NCI-H1694 treated with DMSO at 0.1 percent for 48 hours (cell line): ENCODE data around the gene LARGE2.
A peak's percentile ranks its signal among the peaks of the same experiment; 100 is the strongest.
"Not testable (repeated sequence)": the region's sequence is repeated elsewhere in the genome, so short reads cannot be mapped to it uniquely, and the experiment has no call there.

ENCODE experiments used
- DNase-seq: peaks from one replicate; lab custom pipeline; 2025; lab: John Stamatoyannopoulos, UW

The LARGE2 gene

DNA sequence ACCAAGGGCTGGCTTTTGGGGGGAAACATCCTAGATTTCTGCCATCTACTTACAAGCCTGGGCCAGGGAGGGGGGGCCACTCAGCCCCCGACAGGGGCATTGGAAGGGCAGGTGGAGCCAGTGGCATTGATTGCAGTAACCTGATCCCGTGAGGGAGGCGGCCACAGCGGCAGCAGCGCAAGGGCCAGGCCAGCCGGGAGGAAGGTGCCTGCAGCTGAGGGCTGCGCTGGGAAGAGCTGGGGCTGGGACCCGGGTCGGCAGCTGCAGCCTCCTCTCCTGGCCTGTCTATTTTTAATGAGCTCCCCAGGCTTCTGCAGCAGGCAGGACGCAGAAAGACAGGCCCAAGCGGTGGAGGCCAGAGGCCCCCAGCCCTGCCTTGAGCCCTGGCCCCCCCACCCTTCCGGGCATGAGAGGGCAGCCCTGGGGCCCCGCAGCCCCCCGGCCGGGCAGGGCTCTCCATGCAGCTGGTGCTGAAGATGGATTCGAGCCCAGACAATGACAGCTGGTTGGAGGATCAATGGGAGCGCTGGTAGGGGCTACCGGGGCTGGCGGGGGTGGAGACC is 26.0 kb upstream of the LARGE2 start:
- DNase-seq: peak; percentile 21

DNA sequence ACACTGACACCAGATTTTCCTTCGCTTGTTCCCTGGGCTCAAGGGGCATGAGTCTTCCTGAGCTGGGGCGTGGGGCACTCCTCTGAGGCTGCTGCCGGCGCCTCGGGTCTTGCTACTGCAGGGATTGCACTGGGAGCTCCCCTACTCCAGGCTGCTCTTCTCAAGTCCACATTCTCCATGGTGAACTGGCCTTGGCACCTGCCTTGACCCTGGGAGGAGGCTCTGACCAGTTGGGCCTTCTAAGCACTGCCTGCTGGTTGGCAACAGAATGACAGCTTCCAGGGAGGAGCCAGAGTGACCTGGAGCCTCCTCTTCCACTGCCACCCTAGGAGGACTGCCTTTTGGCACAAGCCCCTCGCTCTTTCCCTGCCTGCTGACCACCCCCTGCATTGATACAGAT is 24.9 kb upstream of the LARGE2 start:
- no peak for DNase-seq

DNA sequence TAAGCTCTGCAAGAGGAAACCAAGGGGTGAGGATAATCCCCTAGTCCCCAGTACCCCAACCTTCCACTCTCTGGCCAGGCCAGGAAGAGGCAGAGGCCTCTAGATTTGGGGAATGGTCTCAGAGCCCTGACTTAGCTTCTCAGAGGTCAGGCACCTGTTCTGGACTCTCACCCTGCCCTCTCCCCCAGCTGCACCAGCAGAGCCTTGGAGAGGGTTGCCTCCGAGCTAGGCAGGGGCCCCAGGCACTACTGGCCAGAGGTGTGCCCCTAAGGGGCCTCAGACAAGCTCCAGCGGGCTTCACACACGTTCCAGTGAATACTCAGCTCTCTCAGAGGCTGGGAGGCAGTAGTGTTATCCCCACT is 23.4 kb upstream of the LARGE2 start:
- DNase-seq: no peak

DNA sequence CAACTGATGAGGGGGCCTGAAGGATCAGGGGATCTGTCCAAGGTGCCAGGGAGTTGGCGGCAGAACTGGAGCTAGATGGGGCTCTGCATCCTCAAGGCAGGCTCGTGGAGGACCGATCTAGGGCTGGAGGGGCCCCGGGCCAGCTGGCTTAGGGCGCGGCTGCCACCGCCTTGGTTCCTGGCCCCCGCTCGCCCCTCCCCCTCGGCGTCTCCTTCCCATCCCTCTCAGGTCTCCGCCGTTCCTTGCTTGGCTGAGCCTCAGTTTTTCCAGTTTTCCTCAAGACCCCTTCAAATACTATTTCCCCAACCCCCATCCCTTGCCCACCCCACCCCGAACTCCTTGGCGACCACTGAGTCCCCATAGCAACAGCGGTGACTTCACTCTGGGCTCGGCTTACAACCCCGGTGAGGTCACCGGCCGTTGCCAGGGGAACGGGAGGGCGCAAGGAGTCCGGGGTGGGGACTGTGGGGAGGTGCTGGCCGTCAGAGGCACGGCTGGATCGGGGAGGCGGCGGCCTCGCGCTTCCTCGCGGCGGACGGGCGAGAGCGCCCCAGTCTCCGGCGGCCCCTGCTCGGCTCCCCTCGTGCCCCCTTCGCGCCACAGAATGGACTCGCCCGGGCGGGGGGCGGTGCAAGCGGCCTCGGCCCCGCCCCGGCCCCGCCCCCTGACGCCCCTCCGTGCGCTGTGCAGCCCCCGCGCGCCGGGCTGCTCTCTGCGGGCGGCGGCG is 22.8 kb upstream of the LARGE2 start:
- no peak for DNase-seq

DNA sequence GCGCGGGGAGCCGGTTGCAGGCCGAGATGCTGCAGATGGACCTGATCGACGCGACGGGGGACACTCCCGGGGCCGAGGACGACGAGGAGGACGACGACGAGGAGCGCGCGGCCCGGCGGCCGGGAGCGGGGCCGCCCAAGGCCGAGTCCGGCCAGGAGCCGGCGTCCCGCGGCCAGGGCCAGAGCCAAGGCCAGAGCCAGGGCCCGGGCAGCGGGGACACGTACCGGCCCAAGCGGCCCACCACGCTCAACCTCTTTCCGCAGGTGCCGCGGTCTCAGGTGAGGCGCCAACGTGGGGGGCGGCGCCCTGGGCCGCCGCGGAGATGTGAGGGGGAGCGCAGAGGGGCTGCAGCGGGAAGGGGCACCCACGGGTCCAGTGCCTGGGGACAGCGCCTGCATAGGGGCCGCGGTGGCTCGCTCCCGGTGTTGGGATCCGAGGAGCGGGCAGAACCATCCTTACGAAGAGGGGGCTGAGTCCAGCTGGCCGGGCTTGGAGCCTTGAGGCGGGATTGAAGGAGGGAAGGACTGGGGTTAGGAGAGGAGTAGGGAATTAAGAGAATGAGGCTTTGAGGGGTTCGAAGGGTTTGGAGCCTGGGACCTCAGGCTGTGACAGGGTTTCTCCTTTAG is 22.2 kb upstream of the LARGE2 start:
- DNase-seq: not testable (repeated sequence)

DNA sequence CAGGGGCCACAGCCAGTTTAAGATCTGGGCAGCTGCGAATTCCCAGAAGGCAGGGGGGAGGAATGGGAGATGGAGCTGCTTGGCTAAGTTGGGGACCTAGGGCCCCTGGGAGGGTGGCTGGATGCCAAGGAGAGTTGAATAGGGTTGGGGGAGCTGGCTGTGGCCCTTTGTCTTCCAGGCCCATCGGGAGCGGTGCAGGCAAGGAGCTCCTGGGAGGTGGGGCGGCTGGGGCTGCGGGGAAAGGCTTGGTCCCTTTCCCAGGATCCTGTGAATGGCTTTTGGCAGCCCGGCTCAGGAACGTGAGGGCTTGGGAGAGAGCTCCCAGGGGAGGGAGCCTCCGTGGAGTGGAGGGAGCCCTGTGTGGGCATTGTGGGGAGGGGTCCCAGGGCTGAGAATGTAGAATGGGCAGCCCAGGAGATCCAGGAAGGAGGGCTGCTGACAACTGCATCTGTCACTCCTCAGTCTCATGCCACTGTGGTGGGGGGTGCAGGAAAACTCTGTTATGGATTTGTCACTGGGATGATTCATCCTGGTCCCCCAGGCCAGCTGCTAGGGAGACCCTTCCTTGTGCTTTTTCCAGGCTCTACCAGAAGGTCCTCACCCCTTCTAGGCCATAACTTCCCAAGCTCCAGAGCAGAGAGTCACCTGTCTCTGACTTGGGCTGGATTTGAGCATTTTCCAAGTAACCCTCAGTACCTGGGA is 21.4 kb upstream of the LARGE2 start:
- no peak for DNase-seq

DNA sequence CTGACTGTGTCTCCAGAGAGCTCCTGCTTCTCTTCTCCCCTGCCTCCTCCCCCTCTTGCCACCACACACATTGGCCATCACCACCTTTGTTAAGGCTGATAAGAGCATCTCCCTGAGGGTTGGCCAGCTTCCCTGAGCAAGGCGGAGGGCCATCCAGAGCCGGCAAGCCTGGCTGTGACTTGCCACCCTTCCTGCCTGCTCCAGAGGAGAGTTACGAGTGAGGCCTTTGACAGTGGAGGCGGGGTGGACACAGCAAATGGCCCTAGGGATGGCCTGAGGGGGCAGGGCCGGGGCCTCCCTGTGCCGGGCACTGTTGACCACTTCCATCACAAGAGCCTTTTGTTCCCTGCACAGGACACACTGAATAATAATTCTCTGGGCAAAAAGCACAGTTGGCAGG is 20.8 kb upstream of the LARGE2 start:
- no peak for DNase-seq

DNA sequence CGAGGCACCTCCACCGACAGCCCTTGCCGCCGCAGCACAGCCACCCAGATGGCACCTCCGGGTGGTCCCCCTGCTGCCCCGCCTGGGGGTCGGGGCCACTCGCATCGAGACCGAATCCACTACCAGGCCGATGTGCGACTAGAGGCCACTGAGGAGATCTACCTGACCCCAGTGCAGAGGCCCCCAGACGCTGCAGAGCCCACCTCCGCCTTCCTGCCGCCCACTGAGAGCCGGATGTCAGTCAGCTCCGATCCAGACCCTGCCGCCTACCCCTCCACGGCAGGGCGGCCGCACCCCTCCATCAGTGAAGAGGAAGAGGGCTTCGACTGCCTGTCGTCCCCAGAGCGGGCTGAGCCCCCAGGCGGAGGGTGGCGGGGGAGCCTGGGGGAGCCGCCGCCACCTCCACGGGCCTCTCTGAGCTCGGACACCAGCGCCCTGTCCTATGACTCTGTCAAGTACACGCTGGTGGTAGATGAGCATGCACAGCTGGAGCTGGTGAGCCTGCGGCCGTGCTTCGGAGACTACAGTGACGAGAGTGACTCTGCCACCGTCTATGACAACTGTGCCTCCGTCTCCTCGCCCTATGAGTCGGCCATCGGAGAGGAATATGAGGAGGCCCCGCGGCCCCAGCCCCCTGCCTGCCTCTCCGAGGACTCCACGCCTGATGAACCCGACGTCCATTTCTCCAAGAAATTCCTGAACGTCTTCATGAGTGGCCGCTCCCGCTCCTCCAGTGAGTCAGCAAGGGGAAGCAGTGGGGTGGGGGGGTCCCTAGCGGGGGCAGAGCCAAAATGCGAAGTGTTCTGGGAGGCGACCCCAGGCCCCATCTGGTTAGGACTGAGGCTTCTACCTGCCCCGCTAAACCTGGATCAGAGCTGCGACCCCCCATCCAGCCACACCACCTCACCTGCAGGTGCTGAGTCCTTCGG is 19.7 kb upstream of the LARGE2 start:
- no peak for DNase-seq

DNA sequence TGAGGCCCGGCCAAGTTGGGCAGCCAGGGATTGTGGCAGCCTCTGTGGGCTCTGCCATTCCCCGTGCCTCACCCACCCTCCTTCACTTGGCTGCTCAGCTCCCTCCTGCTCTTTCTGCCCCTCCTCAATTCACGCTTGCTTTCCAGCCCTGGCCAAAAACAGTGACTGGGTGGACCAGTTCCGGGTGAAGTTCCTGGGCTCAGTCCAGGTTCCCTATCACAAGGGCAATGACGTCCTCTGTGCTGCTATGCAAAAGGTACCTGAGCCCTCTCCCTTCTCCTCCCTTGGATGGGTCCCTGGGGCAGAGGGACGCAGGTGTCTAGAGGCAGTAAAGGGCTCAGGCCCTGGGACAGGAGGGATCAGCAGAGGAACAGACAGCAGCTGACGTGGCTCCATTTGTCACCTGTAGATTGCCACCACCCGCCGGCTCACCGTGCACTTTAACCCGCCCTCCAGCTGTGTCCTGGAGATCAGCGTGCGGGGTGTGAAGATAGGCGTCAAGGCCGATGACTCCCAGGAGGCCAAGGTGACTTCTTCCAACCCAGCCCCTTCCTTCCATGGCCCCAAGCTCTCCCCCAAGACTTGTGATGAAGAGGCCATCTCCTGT is 18.0 kb upstream of the LARGE2 start:
- no peak for DNase-seq

DNA sequence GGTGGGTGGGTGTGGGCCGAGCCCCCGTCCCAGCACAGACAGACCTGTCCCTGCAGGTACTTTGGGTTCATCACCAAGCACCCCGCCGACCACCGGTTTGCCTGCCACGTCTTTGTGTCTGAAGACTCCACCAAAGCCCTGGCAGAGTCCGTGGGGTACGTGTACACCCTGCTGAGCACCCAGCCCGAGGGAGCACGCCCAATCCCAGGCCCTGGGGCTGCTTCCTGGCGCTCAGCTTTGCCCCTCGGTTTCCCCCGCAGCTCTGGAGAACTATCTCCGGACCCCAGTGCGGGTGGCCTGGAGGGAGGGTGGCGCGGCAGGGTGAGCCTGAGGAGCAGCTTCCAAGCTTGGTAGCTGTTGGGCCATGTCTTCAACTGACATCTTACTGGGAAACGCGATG is 17.4 kb upstream of the LARGE2 start:
- DNase-seq: no peak

DNA sequence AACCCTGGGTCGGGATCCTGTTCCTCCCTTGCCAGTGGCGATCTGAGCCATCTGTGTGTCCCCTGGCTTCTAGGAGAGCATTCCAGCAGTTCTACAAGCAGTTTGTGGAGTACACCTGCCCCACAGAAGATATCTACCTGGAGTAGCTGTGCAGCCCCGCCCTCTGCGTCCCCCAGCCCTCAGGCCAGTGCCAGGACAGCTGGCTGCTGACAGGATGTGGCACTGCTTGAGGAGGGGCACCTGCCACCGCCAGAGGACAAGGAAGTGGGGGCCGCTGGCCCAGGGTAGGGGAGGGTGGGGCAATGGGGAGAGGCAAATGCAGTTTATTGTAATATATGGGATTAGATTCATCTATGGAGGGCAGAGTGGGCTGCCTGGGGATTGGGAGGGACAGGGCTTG is 16.9 kb upstream of the LARGE2 start:
- DNase-seq: not testable (repeated sequence)

DNA sequence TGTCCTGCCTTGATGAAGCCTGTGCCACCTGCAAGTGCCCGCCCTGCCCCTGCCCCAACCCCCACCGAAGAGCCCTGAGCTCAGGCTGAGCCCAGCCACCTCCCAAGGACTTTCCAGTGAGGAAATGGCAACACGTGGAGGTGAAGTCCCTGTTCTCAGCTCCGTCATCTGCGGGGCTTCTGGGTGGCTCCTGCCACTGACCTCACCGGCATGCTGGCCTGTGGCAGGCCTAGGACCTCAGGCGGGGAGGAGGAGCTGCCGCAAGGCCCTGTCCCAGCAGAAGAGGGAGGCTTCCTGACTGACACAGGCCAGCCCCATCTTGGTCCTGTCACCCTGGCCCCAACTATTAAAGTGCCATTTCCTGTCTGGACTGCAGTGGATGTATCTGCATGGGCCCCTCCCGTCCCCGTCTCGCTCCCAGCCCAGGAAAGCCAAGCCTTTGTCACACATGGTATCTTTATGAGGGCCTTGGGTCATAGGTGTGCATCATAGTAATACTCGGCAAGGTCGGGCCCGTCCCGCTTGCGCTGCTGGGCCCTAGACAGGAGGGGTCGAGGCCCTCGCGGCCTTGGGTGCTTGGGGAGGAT is 16.3 kb upstream of the LARGE2 start:
- no peak for DNase-seq

DNA sequence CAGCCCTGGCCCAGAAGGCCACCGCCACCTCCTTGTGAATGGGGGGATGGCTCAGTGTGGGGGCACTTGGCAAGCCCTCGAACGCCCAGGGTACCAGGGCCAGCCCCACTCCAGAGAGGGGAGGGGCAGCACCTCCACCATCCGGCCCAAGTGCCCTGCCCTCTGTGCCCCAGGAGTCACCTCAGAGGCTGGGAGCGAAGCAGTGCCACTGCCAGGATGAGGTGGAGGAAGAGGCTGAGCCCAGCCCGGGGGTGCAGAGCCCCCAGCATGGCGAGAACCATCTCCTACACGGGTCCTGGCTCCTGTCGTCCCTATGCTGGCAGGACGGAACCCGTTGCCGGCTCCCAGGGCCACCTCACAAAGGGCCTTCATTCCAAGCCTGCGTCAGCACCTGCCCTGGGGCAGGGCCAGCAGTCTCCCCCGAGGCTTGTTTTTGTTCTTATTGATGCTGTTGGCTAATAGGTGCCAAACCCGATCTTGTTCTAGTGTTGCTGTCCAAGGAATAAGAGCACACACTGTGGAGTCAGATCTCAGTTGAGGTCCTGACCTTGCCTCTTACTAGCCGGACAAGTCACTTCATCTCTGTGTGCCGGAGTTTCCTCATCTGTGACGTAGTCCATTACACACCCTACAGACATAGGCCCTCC is 15.4 kb upstream of the LARGE2 start, which contains the start of gene FREY1:
TSS of gene FREY1 (minus strand) at position 307 of the 647 bp plus-strand sequence. CDS start at position 281, 26 bp downstream.
- DNase-seq: no peak

DNA sequence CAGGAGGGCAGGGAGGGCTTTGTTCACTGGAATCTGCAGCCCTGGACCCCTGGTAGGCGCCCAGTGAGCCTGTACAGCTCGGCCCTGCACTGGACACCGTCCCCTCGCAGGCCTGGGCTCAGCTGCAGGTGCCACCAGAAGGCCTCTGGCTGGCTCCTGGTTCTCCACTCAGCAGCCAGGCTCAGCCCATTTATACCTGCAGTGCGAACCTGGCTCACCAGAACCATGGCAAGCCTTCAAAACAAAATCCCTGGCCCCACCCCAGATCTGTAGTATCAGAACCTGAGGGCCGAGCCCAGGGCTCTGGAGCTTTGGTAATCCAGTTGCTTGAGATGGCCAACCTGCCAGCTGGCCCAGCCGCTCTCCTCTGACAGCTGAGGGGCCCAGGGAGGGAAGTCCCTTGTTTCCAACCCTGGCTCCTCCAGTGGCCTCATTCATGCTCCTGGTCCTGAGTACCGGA is 14.5 kb upstream of the LARGE2 start:
- no peak for DNase-seq

DNA sequence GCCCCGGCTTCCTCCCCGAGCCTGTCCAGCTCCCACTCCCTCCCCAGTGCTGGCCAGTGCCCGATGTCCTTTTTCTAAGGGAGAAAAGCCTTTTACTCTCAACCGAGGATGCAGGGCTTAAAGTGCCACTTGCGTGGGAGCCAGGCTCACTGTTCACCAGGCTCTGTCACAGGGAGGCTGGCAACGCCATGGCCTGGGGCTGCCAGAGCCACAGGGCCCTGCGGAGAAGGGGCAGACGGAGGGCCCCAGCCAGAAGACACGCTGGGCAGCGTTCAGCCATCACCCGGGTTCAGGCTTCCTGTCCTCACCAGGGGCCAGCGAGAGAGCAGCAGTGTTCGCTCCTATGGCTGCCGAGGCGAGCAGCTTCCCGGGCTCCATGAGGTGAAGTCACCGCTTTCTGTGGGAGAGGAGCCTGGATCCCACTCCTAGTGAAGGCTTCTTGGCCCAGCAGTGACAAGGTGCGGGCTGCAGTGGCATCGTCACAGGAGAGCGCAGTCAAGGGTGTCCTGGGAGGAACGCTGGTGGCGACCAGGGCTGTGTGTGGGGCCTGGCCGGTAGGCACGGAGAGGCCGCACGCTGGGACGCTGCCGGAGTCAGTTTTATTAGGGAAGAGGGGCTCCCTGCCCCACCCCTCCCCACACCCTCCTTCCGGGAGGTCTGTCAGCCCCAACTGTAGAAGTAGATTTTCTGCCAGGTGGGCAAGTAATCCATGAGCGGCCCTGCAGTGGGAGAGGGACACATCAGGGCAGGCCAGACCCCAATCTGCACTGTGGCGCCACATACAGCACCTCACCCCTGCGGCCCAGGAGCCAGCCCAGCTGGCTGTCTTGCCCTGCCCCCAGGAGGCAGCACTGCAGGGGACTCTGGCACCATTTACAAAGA is 12.6 kb upstream of the LARGE2 start:
- DNase-seq: no peak

DNA sequence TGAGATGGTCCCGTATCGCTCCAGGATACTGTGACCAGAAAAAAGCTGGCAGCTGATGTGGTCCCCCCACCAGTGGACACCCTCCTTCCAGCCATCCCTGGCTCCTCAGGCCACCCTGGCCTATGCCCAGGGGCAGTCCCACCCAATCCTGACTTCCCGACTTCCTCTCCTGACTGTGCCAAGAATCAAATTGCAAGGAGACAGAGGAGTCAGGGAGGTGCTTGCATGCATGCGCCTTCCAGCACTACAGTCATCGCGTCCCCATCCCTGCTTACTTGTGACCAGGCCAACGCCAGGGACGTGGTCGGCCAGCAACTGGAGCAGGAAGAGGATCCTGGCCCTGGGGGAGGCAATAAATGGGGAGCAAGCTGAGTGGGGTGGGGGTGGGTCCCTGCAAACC is 11.8 kb upstream of the LARGE2 start:
- no peak for DNase-seq

DNA sequence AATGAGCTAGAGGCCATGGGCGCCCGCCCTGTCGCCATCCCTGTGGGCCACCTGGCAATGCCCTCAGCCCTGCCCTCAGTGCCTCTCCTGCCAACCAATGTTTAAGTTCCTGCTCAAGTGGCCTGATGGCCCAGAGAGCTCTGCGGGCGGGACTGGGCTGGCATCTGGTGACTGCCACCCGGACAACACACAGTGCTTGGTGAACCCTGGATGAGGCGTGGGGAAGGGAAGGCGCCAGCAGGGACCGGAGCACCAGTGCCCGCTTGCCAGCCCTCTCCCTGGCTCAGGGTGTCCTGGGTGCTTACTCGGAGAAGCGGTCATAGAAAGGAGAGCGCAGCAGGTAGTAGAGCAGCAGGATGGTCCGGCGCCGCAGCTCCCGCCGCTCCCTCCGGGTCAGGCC is 8.9 kb upstream of the LARGE2 start:
- no peak for DNase-seq

DNA sequence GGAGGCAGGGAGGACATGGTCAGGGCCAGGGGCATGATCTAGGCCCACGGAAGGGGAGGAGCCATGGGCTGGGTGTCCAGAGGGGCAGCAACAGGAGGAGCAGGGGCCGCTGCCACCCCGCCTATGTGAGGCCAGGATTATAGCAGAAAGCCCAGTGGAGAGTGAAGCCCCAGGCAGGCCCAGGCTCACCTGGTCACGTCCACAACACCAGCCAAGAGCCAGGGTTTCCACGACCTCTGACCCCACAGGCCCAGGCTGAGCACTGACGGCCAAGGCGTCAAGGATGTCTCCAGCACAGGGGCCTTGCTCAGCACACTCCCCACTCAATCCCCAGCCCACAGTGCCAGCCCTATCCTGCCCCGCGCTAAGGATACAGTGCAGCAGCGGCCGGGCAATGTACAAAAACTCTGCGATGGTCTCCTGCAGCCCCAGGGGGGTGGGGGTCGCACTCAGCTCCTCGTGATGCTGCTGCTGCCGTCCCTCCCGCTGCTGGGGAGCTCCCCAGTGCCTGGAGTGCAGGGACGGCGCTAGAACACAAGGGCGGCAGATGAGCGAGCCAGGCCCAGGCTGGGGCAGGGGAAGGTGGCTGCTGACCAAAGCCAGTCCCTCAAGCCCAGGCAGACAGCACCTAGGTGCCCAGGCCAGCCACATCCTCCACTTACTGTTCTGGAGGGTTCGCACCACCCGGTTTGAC is 8.4 kb upstream of the LARGE2 start:
- DNase-seq: no peak

DNA sequence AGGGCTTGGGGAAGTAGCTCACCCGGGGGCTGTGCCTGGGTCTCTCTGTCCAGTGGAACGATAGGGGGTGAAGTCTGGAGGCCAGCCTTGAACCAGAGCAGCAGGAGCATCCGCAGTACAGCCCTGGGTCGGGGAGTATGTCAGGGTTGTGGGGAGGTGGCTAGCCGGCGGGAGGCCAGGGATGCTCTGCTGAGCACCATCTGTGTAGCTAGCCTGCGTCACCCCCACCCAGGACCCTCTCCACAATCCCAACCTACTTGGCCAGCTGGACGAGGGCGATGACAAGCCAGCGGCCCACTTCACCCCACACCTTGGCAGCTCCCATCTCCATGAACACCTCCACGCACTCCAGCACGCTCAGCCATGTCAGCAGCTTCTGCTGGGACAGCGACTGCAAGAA is 7.0 kb upstream of the LARGE2 start:
- no peak for DNase-seq
